Activated naive CD4-positive, alpha-beta T cell treated with anti-CD3 and anti-CD28 coated beads, Interleukin-2, amount 10 ng/mL, durations not matched to agents 5 hours and 36 hours (primary cell): ENCODE data around the gene KNOP1. TPM values are rescaled to one million over a fixed set of nuclear protein-coding genes. Genes with fewer than 3 reads are reported as not detected.

Experiments used
- total RNA-seq, 2 experiments: library from RNA; stranded (reverse); gene quantifications; one replicate each; pipeline ENCODE4 v1.2.3, GENCODE V29; 2021

KNOP1 gene
- 10 to 100 TPM; 14.4 to 17.4 TPM for total RNA-seq

DNA sequence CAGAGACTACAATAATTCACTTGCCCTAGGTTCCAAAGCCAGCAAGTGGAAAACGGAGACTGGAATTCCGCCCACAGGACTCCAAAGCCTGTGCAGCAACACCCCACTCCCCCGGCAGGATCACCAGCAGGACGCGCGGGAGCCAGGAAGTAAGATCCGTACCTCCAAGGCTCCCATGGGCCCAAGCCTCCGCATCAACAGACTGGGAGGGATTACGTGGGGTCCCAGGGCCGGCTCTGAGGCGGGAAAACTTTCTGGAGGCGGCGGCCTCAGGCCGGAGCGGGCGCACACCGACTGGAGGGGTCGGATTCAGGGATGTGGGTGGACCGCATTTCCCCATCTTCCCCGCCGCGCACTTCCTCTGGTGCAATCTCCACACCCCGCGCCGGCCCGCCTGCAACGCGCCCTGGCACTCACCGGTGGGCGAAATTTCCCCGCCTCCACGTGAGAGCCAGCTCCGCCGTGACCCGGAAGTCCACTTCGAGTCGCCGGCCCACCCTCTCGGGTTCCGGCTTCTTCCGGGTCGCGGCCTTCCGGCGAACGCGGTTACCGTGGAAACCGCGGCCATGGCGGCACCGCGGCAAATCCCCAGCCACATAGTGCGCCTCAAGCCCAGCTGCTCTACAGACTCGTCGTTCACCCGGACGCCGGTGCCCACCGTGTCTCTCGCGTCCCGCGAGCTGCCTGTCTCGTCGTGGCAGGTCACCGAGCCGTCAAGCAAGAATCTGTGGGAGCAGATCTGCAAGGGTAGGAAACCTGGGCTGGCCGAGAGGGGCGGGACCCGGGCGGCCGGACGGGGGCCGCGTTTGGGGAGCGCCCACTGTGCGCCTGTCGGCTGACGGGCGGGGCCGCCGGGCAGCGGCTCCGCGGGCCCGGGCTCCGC, at the start of gene KNOP1, which contains the start of gene IQCK:
KNOP1 (minus strand) TSS at position 487 of the 883 bp plus-strand sequence. CDS start 3,192 bp downstream, outside the sequence.
IQCK (plus strand) TSS at position 531 of the 883 bp plus-strand sequence; CDS start at position 567, 36 bp downstream.

Other genes with a start within 250 kb of the KNOP1 start
- 10 to 100 TPM; 18.9 to 20.2 TPM for gene GDE1, start 196.1 kb downstream of the KNOP1 start, total RNA-seq
- gene CCP110, start 194.3 kb downstream of the KNOP1 start, total RNA-seq: 10 to 100 TPM; 34.0 to 37.7 TPM
- 10 to 100 TPM; 61.9 to 62.7 TPM for gene VPS35L, start 162.5 kb downstream of the KNOP1 start, total RNA-seq
- 1 to 10 TPM; 1.4 to 1.8 TPM for gene IQCK, start within 50 bp of the KNOP1 start, total RNA-seq
- gene GPRC5B, start 166.6 kb upstream of the KNOP1 start, total RNA-seq: 1 to 10 TPM; 1.7 to 2.2 TPM